WERI-Rb-1 (cell line): ENCODE results near the gene IL3RA.

ENCODE experiments used
- DNase-seq: peaks from one replicate; pipeline ENCODE4 v3.0.0-alpha.2; 2020
- H3K27ac ChIP-seq: fragments of 250-450 bp; sonication (Bioruptor Pico); 2 replicates; pipeline ENCODE4 v1.5.1; 2020; ENCODE audit warnings: mild to moderate bottlenecking, moderate library complexity
- H3K27me3 ChIP-seq: fragments of 250-450 bp; sonication (Bioruptor Pico); 2 replicates; pipeline ENCODE4 v1.5.1; 2021; ENCODE audit warnings: mild to moderate bottlenecking, low read depth, moderate library complexity; ENCODE audit not compliant: insufficient read depth, severe bottlenecking
- H3K36me3 ChIP-seq: fragments of 250-450 bp; sonication (Bioruptor Pico); 2 replicates; pipeline ENCODE4 v1.5.1; 2020; ENCODE audit warnings: mild to moderate bottlenecking, moderate library complexity
- H3K4me3 ChIP-seq: 2 replicates; pipeline ENCODE4 v1.5.1; 2011; ENCODE audit warnings: low read depth, mild to moderate bottlenecking, control low read depth, low read length
- H3K9me3 ChIP-seq: fragments of 250-450 bp; sonication (Bioruptor Pico); 2 replicates; pipeline ENCODE4 v1.5.1; 2021; ENCODE audit warnings: mild to moderate bottlenecking, moderate library complexity; ENCODE audit not compliant: severe bottlenecking
- TF ChIP-seq, protein P1 (sequence below): IDR thresholded peaks from 2 replicates; pipeline ENCODE4 v1.5.1; 2011; ENCODE audit warnings: low read depth, mild to moderate bottlenecking, control low read depth, inconsistent platforms, low read length

Gene IL3RA

DNA sequence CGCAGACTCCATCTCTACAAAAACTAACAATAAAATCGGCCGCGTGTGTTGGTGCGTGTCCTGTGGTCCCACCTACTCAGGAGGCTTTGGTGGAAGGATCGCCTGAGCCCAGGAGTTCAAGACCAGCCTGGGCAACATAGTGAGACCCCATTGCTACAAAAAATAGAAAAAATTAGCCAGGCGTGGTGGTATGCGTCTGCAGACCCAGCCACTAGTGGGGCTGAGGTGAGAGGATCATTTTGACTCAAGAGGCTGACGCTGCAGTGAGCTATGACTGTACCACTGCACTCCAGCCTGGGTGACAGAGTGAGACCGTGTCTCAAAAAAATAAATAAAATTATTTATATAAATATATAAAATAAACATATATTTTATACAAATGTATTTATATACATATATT lies 93.9 kb downstream of the IL3RA start:
- Histone ChIP-seq H3K4me3 (no peak overlapping the region), H3K9me3 (no peaks in the 10 kb centered on the region), H3K36me3 (peaks cover 37% of the 10 kb centered on the region), H3K27ac (no peak overlapping the region), H3K27me3 (no peaks in the 10 kb centered on the region)
- TF ChIP-seq, protein P1, sequence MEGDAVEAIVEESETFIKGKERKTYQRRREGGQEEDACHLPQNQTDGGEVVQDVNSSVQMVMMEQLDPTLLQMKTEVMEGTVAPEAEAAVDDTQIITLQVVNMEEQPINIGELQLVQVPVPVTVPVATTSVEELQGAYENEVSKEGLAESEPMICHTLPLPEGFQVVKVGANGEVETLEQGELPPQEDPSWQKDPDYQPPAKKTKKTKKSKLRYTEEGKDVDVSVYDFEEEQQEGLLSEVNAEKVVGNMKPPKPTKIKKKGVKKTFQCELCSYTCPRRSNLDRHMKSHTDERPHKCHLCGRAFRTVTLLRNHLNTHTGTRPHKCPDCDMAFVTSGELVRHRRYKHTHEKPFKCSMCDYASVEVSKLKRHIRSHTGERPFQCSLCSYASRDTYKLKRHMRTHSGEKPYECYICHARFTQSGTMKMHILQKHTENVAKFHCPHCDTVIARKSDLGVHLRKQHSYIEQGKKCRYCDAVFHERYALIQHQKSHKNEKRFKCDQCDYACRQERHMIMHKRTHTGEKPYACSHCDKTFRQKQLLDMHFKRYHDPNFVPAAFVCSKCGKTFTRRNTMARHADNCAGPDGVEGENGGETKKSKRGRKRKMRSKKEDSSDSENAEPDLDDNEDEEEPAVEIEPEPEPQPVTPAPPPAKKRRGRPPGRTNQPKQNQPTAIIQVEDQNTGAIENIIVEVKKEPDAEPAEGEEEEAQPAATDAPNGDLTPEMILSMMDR, result no peak
- no peak for DNase-seq
